Progenitor cell of endocrine pancreas (in vitro differentiated cells): ENCODE results near the gene SMARCA4. TPM values are rescaled to one million over a fixed set of nuclear protein-coding genes. Genes with fewer than 3 reads are reported as not detected.

Source experiments
- DNase-seq: peaks from one replicate; pipeline ENCODE4 v3.0.0; 2021; ENCODE audit warnings: low spot score; ENCODE audit not compliant: unreplicated experiment
- H3K27ac Mint-ChIP-seq: 2 replicates; pipeline ENCODE4 v1.8.0; 2021; ENCODE audit warnings: mild to moderate bottlenecking, moderate library complexity, mixed read lengths
- H3K27me3 Mint-ChIP-seq: 2 replicates; pipeline ENCODE4 v1.8.0; 2021; ENCODE audit warnings: mixed read lengths
- H3K36me3 Mint-ChIP-seq: 2 replicates; pipeline ENCODE4 v1.8.0; 2022; ENCODE audit warnings: mixed read lengths; ENCODE audit not compliant: insufficient read depth
- H3K4me1 Mint-ChIP-seq: 2 replicates; pipeline ENCODE4 v1.8.0; 2021; ENCODE audit warnings: low read depth, mixed read lengths
- H3K4me3 Mint-ChIP-seq: 2 replicates; pipeline ENCODE4 v1.8.0; 2021; ENCODE audit warnings: low read depth, mild to moderate bottlenecking, moderate library complexity, mixed read lengths
- H3K9me3 Mint-ChIP-seq: 2 replicates; pipeline ENCODE4 v1.8.0; 2021; ENCODE audit warnings: low read depth, mixed read lengths
- total RNA-seq: library from RNA; stranded (reverse); gene quantifications from 2 replicates; pipeline ENCODE4 v1.2.1, GENCODE V29; 2021
- TF ChIP-seq, protein P1 (sequence below): fragments of 200-600 bp; sonication (generic); IDR thresholded peaks from one replicate; pipeline ENCODE4 v1.5.0; 2021; ENCODE audit warnings: antibody characterized with exemption, mild to moderate bottlenecking; ENCODE audit not compliant: unreplicated experiment

The SMARCA4 gene
- total RNA-seq, 1 donor from 2014 or later = 334 TPM

DNA sequence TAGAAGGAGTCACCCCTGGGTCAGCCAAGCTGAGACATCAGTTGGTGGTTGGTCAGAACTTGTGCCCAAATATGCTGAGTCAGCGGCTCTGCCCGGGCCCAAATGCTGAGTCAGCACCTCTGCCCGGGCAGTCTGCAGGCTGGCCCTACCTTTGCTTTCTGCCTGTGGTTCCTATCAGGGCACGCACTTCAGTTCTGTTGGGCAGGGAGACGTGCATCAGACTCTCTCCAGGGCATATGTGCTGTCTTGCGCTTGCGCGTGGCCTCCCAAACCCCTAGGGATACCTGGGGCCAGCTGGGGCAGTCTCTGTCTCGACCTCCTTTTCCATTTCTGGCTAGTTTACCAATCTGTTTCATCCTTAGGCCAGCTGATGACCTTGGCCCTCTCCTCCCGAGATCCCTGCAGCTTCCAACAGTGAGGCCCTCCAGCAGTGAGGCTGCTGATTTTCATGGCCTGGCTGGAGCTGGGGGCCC, 104.0 kb downstream of the SMARCA4 start:
- no peaks in the 10 kb centered on the region for H3K27me3 Mint-ChIP-seq
- H3K27ac Mint-ChIP-seq = no peak overlapping the region
- H3K4me3 Mint-ChIP-seq = no peak overlapping the region
- no peak for DNase-seq
- H3K36me3 Mint-ChIP-seq = peaks cover 32% of the 10 kb centered on the region
- TF ChIP-seq, protein P1, sequence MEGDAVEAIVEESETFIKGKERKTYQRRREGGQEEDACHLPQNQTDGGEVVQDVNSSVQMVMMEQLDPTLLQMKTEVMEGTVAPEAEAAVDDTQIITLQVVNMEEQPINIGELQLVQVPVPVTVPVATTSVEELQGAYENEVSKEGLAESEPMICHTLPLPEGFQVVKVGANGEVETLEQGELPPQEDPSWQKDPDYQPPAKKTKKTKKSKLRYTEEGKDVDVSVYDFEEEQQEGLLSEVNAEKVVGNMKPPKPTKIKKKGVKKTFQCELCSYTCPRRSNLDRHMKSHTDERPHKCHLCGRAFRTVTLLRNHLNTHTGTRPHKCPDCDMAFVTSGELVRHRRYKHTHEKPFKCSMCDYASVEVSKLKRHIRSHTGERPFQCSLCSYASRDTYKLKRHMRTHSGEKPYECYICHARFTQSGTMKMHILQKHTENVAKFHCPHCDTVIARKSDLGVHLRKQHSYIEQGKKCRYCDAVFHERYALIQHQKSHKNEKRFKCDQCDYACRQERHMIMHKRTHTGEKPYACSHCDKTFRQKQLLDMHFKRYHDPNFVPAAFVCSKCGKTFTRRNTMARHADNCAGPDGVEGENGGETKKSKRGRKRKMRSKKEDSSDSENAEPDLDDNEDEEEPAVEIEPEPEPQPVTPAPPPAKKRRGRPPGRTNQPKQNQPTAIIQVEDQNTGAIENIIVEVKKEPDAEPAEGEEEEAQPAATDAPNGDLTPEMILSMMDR = no peak
- H3K9me3 Mint-ChIP-seq = no peaks in the 10 kb centered on the region
- H3K4me1 Mint-ChIP-seq = no peaks in the 10 kb centered on the region

- H3K36me3 Mint-ChIP-seq = peaks cover 29% of the 10 kb centered on the region
- TF ChIP-seq, protein P1 = no peak
- H3K9me3 Mint-ChIP-seq = no peaks in the 10 kb centered on the region
- DNase-seq = no peak
- peak overlapping the region; percentile 59 for H3K27ac Mint-ChIP-seq
- no peak overlapping the region for H3K4me3 Mint-ChIP-seq
- H3K27me3 Mint-ChIP-seq = no peaks in the 10 kb centered on the region
- H3K4me1 Mint-ChIP-seq = no peaks in the 10 kb centered on the region
These were observed 105.5 kb downstream of the SMARCA4 start for GRCh38 chr19:11066326-11066725.

DNA sequence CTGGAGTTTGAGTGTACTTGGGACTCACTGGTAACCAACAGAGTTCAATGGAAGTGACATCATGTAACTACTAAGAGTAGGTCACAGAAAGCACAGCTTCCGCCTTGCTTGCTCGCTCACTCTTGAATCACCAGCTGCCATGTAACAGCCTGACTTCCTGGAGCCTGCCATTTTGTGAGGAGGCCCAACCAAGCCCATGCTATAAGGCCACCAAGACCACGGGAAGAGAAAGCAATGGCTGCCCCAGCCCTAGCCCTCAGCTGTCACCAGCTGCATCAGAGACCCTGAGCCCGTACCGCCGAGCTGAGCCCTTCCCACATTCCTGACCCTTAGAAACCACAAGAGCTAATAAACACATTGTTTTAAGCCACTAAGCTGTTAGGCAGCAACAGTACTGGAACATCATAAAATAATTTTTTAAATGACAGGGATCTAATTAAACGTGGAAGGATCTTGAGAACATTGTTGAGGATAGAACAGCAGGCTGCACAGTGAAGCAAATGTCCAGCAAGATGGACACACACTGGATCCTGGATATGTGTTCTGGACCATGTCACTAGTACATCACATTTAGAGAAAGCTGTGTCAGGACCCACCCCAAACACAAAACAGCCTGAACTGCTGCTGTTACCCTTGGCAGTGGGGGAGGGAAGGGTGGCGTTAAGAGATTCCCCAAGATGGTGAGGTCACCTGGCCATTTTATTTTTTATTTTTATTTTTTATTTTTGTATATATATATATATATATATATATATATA, 106.7 kb downstream of the SMARCA4 start:
- Mint-ChIP-seq H3K27ac (no peak overlapping the region), H3K4me3 (no peak overlapping the region), H3K36me3 (peaks cover 24% of the 10 kb centered on the region), H3K27me3 (no peaks in the 10 kb centered on the region), H3K9me3 (no peaks in the 10 kb centered on the region), H3K4me1 (no peaks in the 10 kb centered on the region)
- no peak for DNase-seq
- TF ChIP-seq, protein P1 = no peak

- Mint-ChIP-seq H3K4me1 (no peaks in the 10 kb centered on the region), H3K4me3 (no peak overlapping the region), H3K36me3 (peaks cover 21% of the 10 kb centered on the region), H3K27ac (peak overlapping the region; percentile 79), H3K9me3 (no peaks in the 10 kb centered on the region), H3K27me3 (no peaks in the 10 kb centered on the region)
- DNase-seq = no peak
- TF ChIP-seq, protein P1 = no peak
These were observed 108.7 kb downstream of the SMARCA4 start for GRCh38 chr19:11069561-11069960.

DNA sequence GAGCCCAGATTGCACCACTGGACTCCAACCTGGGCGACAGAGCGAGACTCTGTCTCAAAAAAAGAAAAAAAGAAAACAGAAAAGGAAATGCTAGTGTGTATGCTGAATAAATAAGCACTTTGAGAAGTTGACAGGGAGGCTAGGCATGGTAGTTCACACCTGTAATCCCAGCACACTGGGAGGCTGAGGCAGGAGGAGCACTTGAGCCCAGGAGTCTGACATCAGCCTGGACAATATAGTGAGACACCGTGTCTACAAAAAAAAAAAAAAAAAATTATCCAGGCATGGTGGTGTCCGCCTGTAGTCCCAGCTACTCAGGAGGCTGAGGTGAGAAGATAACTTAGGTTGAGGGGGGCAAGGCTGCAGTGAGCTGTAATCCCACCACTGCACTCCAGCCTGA, 109.3 kb downstream of the SMARCA4 start:
- no peak overlapping the region for H3K4me3 Mint-ChIP-seq
- DNase-seq = no peak
- TF ChIP-seq, protein P1 = no peak
- H3K9me3 Mint-ChIP-seq = no peaks in the 10 kb centered on the region
- H3K36me3 Mint-ChIP-seq = peaks cover 19% of the 10 kb centered on the region
- H3K27ac Mint-ChIP-seq = no peak overlapping the region
- no peaks in the 10 kb centered on the region for H3K4me1 Mint-ChIP-seq
- H3K27me3 Mint-ChIP-seq = no peaks in the 10 kb centered on the region
